SH-SY5Y (cell line): ENCODE data around the gene SETDB2.

Experiments
- GATA2 ChIP-seq: IDR thresholded peaks from 2 replicates; pipeline ENCODE4 v1.6.1; 2011; ENCODE audit warnings: mild to moderate bottlenecking, low read depth, low read length
- GATA3 ChIP-seq: IDR thresholded peaks from 2 replicates; pipeline ENCODE4 v1.6.1; 2011; ENCODE audit warnings: low read depth, mild to moderate bottlenecking, low read length, moderate library complexity

- no peak for TF ChIP-seq GATA2
- no peak for TF ChIP-seq GATA3
Measured at GRCh38 chr13:49521224-49521623, 77.2 kb downstream of the SETDB2 start.
